HepG2 (cell line): Measurements from ENCODE around the gene SGF29. TPM values are rescaled to one million over a fixed set of nuclear protein-coding genes. Genes with fewer than 3 reads are reported as not detected.

Source experiments
- CBX1 ChIP-seq: IDR thresholded peaks from one replicate; pipeline ENCODE4 v1.6.1; 2016; ENCODE audit warnings: antibody characterized with exemption, low read depth
- FIP1L1 ChIP-seq: fragments of 200-400 bp; formaldehyde crosslinking; IDR thresholded peaks from 2 replicates; pipeline ENCODE4 v1.6.1; 2018; ENCODE audit warnings: low read depth, mild to moderate bottlenecking, low read length, moderate library complexity, borderline replicate concordance; ENCODE audit not compliant: insufficient read depth
- IRF2 ChIP-seq: IDR thresholded peaks from 2 replicates; pipeline ENCODE4 v1.6.1; 2018; ENCODE audit warnings: missing genetic modification reagents, missing compliant biosample characterization
- MXD4 ChIP-seq: IDR thresholded peaks from 2 replicates; pipeline ENCODE4 v1.6.1; 2016; ENCODE audit warnings: mild to moderate bottlenecking, missing biosample characterization, missing genetic modification reagents
- NCOA1 ChIP-seq: sonication (generic); formaldehyde crosslinking; IDR thresholded peaks from 2 replicates; pipeline ENCODE4 v1.9.0; 2021; ENCODE audit warnings: missing genetic modification reagents
- NFYB ChIP-seq: sonication (generic); formaldehyde crosslinking; IDR thresholded peaks from 2 replicates; pipeline ENCODE4 v1.4.0; 2020; ENCODE audit warnings: missing genetic modification reagents
- NFYC ChIP-seq: IDR thresholded peaks from 2 replicates; pipeline ENCODE4 v1.6.1; 2016; ENCODE audit warnings: missing genetic modification reagents, missing compliant biosample characterization
- SCMH1 ChIP-seq: sonication (generic); formaldehyde crosslinking; IDR thresholded peaks from 2 replicates; pipeline ENCODE4 v1.9.0; 2021; ENCODE audit warnings: missing genetic modification reagents, mild to moderate bottlenecking, borderline replicate concordance
- TOE1 ChIP-seq: sonication (generic); formaldehyde crosslinking; IDR thresholded peaks from 2 replicates; pipeline ENCODE4 v1.4.0; 2020; ENCODE audit warnings: mild to moderate bottlenecking, missing genetic modification reagents
- WIZ ChIP-seq: sonication (generic); formaldehyde crosslinking; IDR thresholded peaks from 2 replicates; pipeline ENCODE4 v1.5.1; 2020; ENCODE audit warnings: mild to moderate bottlenecking, missing genetic modification reagents
- XRCC5 ChIP-seq: fragments of 200-400 bp; formaldehyde crosslinking; optimal IDR thresholded peaks from 2 replicates; pipeline ENCODE3; 2017; ENCODE audit warnings: mild to moderate bottlenecking, low read length
- ZNF136 ChIP-seq: sonication (generic); formaldehyde crosslinking; IDR thresholded peaks from 2 replicates; pipeline ENCODE4 v1.8.1; 2022; ENCODE audit warnings: low read depth, mild to moderate bottlenecking, moderate library complexity, missing genetic modification reagents
- ZNF598 ChIP-seq: sonication (generic); formaldehyde crosslinking; IDR thresholded peaks from 2 replicates; pipeline ENCODE4 v1.5.1; 2020; ENCODE audit warnings: mild to moderate bottlenecking, missing genetic modification reagents, borderline replicate concordance
- polyA plus RNA-seq, 8 experiments: library from polyadenylated mRNA; depleted of rRNA in 3 of 8; stranded (reverse) in 7 of 8; unstranded in 1 of 8; fragments of >200 nt; fragmentation: Illumina TruSeq in 4 of 8; extraction: Trizol in 4 of 8; gene quantifications; 2 replicates each; pipeline versions ENCODE4 v1.2.1 to v1.2.3, GENCODE V29; 2011 to 2016; ENCODE audit warnings: low read depth in 4 of 8, missing spikeins in 1 of 8, mixed read lengths in 1 of 8; ENCODE audit not compliant: insufficient read depth in 1 of 8
- total RNA-seq, 5 experiments: library from RNA; depleted of rRNA; stranded (reverse); fragments of >200 nt; fragmentation: Illumina TruSeq; extraction: Trizol; gene quantifications; 2 replicates each; pipeline ENCODE4 v1.2.3, GENCODE V29; 2016; ENCODE audit warnings: low read depth in 1 of 5
- TF ChIP-seq, protein P1 (sequence below): sonication (generic); formaldehyde crosslinking; IDR thresholded peaks from 2 replicates; pipeline ENCODE4 v1.5.1; 2020; ENCODE audit warnings: mild to moderate bottlenecking, missing genetic modification reagents, borderline replicate concordance
- TF ChIP-seq, protein P2 (sequence below), 2 experiments: IDR thresholded peaks; 2 replicates each; pipeline ENCODE4 v1.6.1; 2011 to 2012; ENCODE audit warnings: low read length in 2 of 2, borderline replicate concordance in 1 of 2, low read depth in 1 of 2, mild to moderate bottlenecking in 1 of 2, moderate library complexity in 1 of 2
- TF ChIP-seq, protein P3 (sequence below): sonication (generic); formaldehyde crosslinking; IDR thresholded peaks from 2 replicates; pipeline ENCODE4 v1.4.0; 2020; ENCODE audit warnings: missing genetic modification reagents
- TF ChIP-seq, protein P4 (sequence below): fragments of 450-650 bp; IDR thresholded peaks from 2 replicates; pipeline ENCODE4 v1.6.1; 2017; ENCODE audit warnings: mild to moderate bottlenecking

Gene SGF29
- total and polyA plus RNA-seq, 2 of the 13 experiments (the other 11 are each of a cell fraction or from before 2014, with no cell fraction given) = 5.0 to 29.4 TPM

DNA sequence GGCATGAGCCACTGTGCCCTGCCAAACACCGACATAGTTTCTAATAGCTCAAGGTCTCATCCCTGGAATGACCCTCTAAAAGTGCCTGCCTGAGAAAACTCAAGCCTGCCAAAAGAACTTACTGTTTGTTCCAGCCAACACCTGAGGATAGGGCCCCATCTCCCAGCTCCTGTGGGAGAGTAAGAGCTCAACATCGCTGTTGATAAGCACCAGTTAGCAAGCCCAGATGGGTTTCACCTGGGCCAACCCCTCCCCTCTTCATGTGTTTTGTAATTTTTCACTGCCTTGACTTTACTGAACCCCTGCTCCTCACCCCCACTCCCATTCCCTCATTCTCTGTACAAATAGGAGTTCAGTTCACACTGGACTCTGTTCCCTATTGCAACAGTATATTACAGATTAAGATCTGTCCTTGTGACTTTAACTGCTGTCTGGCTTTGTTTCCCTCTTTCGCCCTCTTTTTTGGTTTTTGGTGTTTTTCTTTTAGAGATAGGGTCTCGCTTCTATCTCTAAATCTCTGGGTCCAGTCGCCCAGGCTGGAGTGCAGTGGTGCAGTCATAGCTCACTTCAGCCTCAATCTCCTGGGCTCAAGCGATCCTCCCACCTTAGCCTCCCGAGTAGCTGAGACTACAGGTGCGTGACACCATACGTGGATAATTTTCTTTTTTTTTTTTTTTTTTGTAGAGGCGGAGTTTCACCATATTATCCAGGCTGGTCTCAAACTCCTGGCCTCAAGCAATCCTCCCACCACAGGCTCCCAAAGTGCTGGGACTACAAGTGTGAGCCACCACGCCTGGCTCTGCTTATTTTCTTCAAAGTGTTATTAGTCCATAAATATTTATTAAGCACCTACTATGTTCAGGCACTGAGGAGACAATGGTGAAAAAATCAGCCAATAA lies 27.3 kb upstream of the SGF29 start (continued):
- TF ChIP-seq, protein P1, sequence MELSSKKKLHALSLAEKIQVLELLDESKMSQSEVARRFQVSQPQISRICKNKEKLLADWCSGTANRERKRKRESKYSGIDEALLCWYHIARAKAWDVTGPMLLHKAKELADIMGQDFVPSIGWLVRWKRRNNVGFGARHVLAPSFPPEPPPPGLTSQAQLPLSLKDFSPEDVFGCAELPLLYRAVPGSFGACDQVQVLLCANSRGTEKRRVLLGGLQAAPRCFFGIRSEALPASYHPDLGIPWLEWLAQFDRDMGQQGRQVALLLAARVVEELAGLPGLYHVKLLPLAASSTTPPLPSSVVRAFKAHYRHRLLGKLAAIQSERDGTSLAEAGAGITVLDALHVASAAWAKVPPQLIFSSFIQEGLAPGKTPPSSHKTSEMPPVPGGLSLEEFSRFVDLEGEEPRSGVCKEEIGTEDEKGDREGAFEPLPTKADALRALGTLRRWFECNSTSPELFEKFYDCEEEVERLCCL (CRISPR knock-in tag) = no peak
- TF ChIP-seq IRF2 (CRISPR knock-in tag) (peak; percentile 85), NFYB (CRISPR knock-in tag) (0 out of 2 replicates have a peak, but pooled peaks have one; percentile 33), ZNF598 (0 out of 2 replicates have a peak, but pooled peaks have one; percentile 35), SCMH1 (CRISPR knock-in tag) (no peak), WIZ (peak; percentile 88), NFYC (peak; percentile 64), FIP1L1 (no peak), ZNF136 (peak; percentile 90), XRCC5 (peak; percentile 40), CBX1 (no peak), MXD4 (peak; percentile 36; the same call in 1 of the 2 replicates), TOE1 (CRISPR knock-in tag) (peak; percentile 77), NCOA1 (CRISPR knock-in tag) (no peak)
- TF ChIP-seq, protein P2, sequence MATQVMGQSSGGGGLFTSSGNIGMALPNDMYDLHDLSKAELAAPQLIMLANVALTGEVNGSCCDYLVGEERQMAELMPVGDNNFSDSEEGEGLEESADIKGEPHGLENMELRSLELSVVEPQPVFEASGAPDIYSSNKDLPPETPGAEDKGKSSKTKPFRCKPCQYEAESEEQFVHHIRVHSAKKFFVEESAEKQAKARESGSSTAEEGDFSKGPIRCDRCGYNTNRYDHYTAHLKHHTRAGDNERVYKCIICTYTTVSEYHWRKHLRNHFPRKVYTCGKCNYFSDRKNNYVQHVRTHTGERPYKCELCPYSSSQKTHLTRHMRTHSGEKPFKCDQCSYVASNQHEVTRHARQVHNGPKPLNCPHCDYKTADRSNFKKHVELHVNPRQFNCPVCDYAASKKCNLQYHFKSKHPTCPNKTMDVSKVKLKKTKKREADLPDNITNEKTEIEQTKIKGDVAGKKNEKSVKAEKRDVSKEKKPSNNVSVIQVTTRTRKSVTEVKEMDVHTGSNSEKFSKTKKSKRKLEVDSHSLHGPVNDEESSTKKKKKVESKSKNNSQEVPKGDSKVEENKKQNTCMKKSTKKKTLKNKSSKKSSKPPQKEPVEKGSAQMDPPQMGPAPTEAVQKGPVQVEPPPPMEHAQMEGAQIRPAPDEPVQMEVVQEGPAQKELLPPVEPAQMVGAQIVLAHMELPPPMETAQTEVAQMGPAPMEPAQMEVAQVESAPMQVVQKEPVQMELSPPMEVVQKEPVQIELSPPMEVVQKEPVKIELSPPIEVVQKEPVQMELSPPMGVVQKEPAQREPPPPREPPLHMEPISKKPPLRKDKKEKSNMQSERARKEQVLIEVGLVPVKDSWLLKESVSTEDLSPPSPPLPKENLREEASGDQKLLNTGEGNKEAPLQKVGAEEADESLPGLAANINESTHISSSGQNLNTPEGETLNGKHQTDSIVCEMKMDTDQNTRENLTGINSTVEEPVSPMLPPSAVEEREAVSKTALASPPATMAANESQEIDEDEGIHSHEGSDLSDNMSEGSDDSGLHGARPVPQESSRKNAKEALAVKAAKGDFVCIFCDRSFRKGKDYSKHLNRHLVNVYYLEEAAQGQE (IDR thresholded peaks at IDR 0.05; ENCODE audit: borderline replicate concordance in 1 of 2, low read depth in 1 of 2, low read length in 2 of 2) = peak in 1 of 2 experiments; percentile 52; a peak in 1 of 4 replicates
- TF ChIP-seq, protein P3, sequence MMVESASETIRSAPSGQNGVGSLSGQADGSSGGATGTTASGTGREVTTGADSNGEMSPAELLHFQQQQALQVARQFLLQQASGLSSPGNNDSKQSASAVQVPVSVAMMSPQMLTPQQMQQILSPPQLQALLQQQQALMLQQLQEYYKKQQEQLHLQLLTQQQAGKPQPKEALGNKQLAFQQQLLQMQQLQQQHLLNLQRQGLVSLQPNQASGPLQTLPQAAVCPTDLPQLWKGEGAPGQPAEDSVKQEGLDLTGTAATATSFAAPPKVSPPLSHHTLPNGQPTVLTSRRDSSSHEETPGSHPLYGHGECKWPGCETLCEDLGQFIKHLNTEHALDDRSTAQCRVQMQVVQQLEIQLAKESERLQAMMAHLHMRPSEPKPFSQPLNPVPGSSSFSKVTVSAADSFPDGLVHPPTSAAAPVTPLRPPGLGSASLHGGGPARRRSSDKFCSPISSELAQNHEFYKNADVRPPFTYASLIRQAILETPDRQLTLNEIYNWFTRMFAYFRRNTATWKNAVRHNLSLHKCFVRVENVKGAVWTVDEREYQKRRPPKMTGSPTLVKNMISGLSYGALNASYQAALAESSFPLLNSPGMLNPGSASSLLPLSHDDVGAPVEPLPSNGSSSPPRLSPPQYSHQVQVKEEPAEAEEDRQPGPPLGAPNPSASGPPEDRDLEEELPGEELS = peak; percentile 97
- TF ChIP-seq, protein P4, sequence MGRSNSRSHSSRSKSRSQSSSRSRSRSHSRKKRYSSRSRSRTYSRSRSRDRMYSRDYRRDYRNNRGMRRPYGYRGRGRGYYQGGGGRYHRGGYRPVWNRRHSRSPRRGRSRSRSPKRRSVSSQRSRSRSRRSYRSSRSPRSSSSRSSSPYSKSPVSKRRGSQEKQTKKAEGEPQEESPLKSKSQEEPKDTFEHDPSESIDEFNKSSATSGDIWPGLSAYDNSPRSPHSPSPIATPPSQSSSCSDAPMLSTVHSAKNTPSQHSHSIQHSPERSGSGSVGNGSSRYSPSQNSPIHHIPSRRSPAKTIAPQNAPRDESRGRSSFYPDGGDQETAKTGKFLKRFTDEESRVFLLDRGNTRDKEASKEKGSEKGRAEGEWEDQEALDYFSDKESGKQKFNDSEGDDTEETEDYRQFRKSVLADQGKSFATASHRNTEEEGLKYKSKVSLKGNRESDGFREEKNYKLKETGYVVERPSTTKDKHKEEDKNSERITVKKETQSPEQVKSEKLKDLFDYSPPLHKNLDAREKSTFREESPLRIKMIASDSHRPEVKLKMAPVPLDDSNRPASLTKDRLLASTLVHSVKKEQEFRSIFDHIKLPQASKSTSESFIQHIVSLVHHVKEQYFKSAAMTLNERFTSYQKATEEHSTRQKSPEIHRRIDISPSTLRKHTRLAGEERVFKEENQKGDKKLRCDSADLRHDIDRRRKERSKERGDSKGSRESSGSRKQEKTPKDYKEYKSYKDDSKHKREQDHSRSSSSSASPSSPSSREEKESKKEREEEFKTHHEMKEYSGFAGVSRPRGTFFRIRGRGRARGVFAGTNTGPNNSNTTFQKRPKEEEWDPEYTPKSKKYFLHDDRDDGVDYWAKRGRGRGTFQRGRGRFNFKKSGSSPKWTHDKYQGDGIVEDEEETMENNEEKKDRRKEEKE = no peak
